IMR-90 (cell line): Measurements from ENCODE around the gene SNX30. TPM values are rescaled to one million over a fixed set of nuclear protein-coding genes. Genes with fewer than 3 reads are reported as not detected.

Source experiments
- ATAC-seq: fragments of 200-7000 bp; cut with Tn5 transposase; 2 replicates; pipeline ENCODE4 v1.9.1; 2020; ENCODE audit warnings: low read depth, mild to moderate bottlenecking, moderate library complexity
- BruUV-seq: library from RNA; stranded (reverse); fragments of 400-500 nt; replicated peaks from 2 replicates; lab custom pipeline; 2021; lab: Mats Ljungman, UMichigan
- CTCF ChIA-PET: fragments of 300-600 bp; formaldehyde crosslinking; extraction: SDS; loops from one replicate; lab custom pipeline; 2021; ENCODE audit warnings: antibody characterized with exemption; lab: Yijun Ruan, JAX
- POLR2A ChIA-PET: fragments of 300-600 bp; sonication (Branson Sonifier 250); formaldehyde crosslinking; loops from one replicate; lab custom pipeline; 2022; ENCODE audit warnings: antibody characterized with exemption; ENCODE audit not compliant: unreplicated experiment; lab: Charles Lee
- DNase-seq: peaks from one replicate; pipeline ENCODE4 v3.0.0; 2013
- H2AFZ ChIP-seq: replicated peaks from 2 replicates; pipeline ENCODE3; 2013; ENCODE audit warnings: low read length, mild to moderate bottlenecking; ENCODE audit not compliant: poor library complexity
- H2AK5ac ChIP-seq: 2 replicates; pipeline ENCODE4 v1.6.1; 2013; ENCODE audit warnings: low read depth, low read length, inconsistent platforms
- H2AK9ac ChIP-seq: replicated peaks from 2 replicates; pipeline ENCODE3; 2013; ENCODE audit warnings: mild to moderate bottlenecking, low read depth, low read length, moderate library complexity; ENCODE audit not compliant: poor library complexity
- H2BK120ac ChIP-seq: 2 replicates; pipeline ENCODE4 v1.6.1; 2013; ENCODE audit warnings: low read depth, low read length, inconsistent platforms
- H2BK15ac ChIP-seq: 3 replicates; pipeline ENCODE4 v1.6.1; 2013; ENCODE audit warnings: low read depth, low read length, inconsistent platforms
- H2BK20ac ChIP-seq: 2 replicates; pipeline ENCODE4 v1.6.1; 2013; ENCODE audit warnings: low read depth, mild to moderate bottlenecking, inconsistent platforms, low read length, moderate library complexity
- H2BK5ac ChIP-seq: 2 replicates; pipeline ENCODE4 v1.6.1; 2013; ENCODE audit warnings: mild to moderate bottlenecking, low read depth, low read length, inconsistent platforms; ENCODE audit not compliant: poor library complexity, severe bottlenecking
- H3K14ac ChIP-seq: replicated peaks from 2 replicates; pipeline ENCODE4 v1.6.1; 2013; ENCODE audit warnings: low read depth, low read length, inconsistent platforms
- H3K18ac ChIP-seq: 2 replicates; pipeline ENCODE4 v1.6.1; 2013; ENCODE audit warnings: low read depth, low read length, control low read depth
- H3K23ac ChIP-seq: 2 replicates; pipeline ENCODE4 v1.6.1; 2013; ENCODE audit warnings: low read depth, low read length, inconsistent platforms
- H3K27ac ChIP-seq: 2 replicates; pipeline ENCODE4 v1.5.1; 2013; ENCODE audit warnings: mild to moderate bottlenecking, control low read depth, low read length; ENCODE audit not compliant: insufficient read depth
- H3K27me3 ChIP-seq: 2 replicates; pipeline ENCODE4 v1.6.1; 2013; ENCODE audit warnings: low read length; ENCODE audit not compliant: control insufficient read depth, insufficient read depth
- H3K36me3 ChIP-seq: 2 replicates; pipeline ENCODE4 v1.6.1; 2013; ENCODE audit warnings: low read length, mixed read lengths; ENCODE audit not compliant: control insufficient read depth, insufficient read depth
- H3K4ac ChIP-seq: 2 replicates; pipeline ENCODE4 v1.6.1; 2013; ENCODE audit warnings: low read depth, low read length, inconsistent platforms
- H3K4me1 ChIP-seq: 2 replicates; pipeline ENCODE4 v1.6.1; 2013; ENCODE audit warnings: low read length, mixed read lengths; ENCODE audit not compliant: control insufficient read depth, insufficient read depth
- H3K4me2 ChIP-seq: 2 replicates; pipeline ENCODE4 v1.6.1; 2013; ENCODE audit warnings: low read depth, mild to moderate bottlenecking, control low read depth, low read length, moderate library complexity
- H3K4me3 ChIP-seq: 2 replicates; pipeline ENCODE4 v1.5.1; 2013; ENCODE audit warnings: low read depth, mild to moderate bottlenecking, control low read depth, low read length, moderate library complexity; ENCODE audit not compliant: insufficient read depth
- H3K56ac ChIP-seq: 2 replicates; pipeline ENCODE4 v1.6.1; 2013; ENCODE audit warnings: low read length, inconsistent platforms; ENCODE audit not compliant: insufficient read depth; ENCODE audit errors: extremely low read depth
- H3K79me1 ChIP-seq, 2 experiments: 2 replicates each; pipeline ENCODE4 v1.6.1; 2013; ENCODE audit warnings: low read length in 2 of 2, inconsistent platforms in 1 of 2, low read depth in 1 of 2
- H3K9ac ChIP-seq: 2 replicates; pipeline ENCODE4 v1.6.1; 2013; ENCODE audit warnings: low read depth, low read length, control low read depth
- H3K9me1 ChIP-seq: 2 replicates; pipeline ENCODE4 v1.6.1; 2013; ENCODE audit warnings: low read length, inconsistent platforms; ENCODE audit not compliant: insufficient read depth
- H3K9me3 ChIP-seq: 2 replicates; pipeline ENCODE4 v1.6.1; 2013; ENCODE audit warnings: low read length; ENCODE audit not compliant: control insufficient read depth, insufficient read depth
- H4K20me1 ChIP-seq: 2 replicates; pipeline ENCODE4 v1.6.1; 2013; ENCODE audit warnings: low read length, inconsistent platforms; ENCODE audit not compliant: insufficient read depth
- H4K5ac ChIP-seq: 2 replicates; pipeline ENCODE4 v1.6.1; 2013; ENCODE audit warnings: mild to moderate bottlenecking, low read depth, low read length, control low read depth
- H4K8ac ChIP-seq, 2 experiments: 2 replicates each; pipeline ENCODE4 v1.6.1; 2013; ENCODE audit warnings: low read depth in 2 of 2, low read length in 2 of 2, control low read depth in 1 of 2, inconsistent platforms in 1 of 2
- H4K91ac ChIP-seq: 2 replicates; pipeline ENCODE4 v1.6.1; 2013; ENCODE audit warnings: low read depth, low read length, inconsistent platforms; ENCODE audit not compliant: insufficient read depth
- WGBS, 2 experiments: methylation state at CpG; one replicate each; pipeline versions ENCODE4 v1.1.5 to v1.1.7; 2013; ENCODE audit warnings: missing lambda C conversion rate in 2 of 2; ENCODE audit not compliant: insufficient read length in 1 of 2; ENCODE audit errors: extremely low coverage in 2 of 2; 5-methylcytosine and 5-hydroxymethylcytosine counted together
- dilution Hi-C: fragments of 300-500 bp; cut with HindIII; formaldehyde crosslinking; loops from one replicate; pipeline ENCODE4 v1.14.3; 2018; ENCODE audit warnings: low sequenced_read_pairs; ENCODE audit not compliant: unreplicated experiment
- in situ Hi-C: fragments of 300-500 bp; cut with MboI; formaldehyde crosslinking; loops from 3 replicates; pipeline ENCODE4 v1.14.3; 2019; ENCODE audit warnings: low sequenced_read_pairs, inconsistent platforms, mixed read lengths
- intact Hi-C: fragments of 100-400 bp; cut with micrococcal nuclease; formaldehyde crosslinking; loops from 2 replicates; pipeline ENCODE4 v1.10.0; 2022
- polyA plus RNA-seq, 3 experiments: library from polyadenylated mRNA; depleted of rRNA; stranded (reverse); fragments of >200 nt; gene quantifications; 2 replicates each; pipeline ENCODE4 v1.2.3, GENCODE V29; 2012; ENCODE audit warnings: low replicate concordance in 1 of 3
- total RNA-seq: library from RNA; depleted of rRNA; stranded (reverse); fragments of >200 nt; gene quantifications from 2 replicates; pipeline ENCODE4 v1.2.3, GENCODE V29; 2012
- TF ChIP-seq, protein P1 (sequence below): fragments of 150-350 bp; IDR thresholded peaks from 2 replicates; pipeline ENCODE4 v1.6.1; 2016; ENCODE audit warnings: low read depth, mild to moderate bottlenecking, low read length, moderate library complexity, borderline replicate concordance

The SNX30 gene
- total and polyA plus RNA-seq, 2 of the 4 experiments (the other 2 are of a cell fraction) = 8.0 to 18.8 TPM

DNA sequence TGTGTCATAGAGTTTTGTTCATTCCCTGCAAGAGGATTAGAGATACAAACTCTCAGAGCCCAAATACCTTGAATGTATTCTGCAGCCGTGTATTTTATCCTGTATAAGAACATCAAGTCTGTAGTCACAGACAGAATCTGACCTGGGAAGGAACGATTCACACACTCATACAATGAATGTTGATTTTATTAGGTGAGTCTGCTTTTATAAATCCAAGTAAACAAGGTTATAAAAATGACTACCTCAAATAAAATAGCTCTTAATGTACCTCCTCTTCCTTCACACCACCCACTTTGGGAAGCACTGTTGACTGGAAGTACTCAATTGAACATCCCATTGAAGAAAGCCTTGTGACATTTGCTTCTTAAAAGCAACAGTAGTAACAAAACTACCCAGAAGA is 128.2 kb downstream of the SNX30 start:
- no CpG with 5 or more reads among the region's 2 CpGs for WGBS, 2 experiments

More for the DNA sequence above, 128.2 kb downstream of the SNX30 start:
- CTCF ChIA-PET = no interaction called here
- no peak overlapping the region for H3K4ac ChIP-seq
- no peak overlapping the region for H2AFZ ChIP-seq
- POLR2A ChIA-PET = no interaction called here
- H2BK5ac ChIP-seq = no peak overlapping the region
- H3K4me3 ChIP-seq = no peak overlapping the region
- TF ChIP-seq, protein P1, sequence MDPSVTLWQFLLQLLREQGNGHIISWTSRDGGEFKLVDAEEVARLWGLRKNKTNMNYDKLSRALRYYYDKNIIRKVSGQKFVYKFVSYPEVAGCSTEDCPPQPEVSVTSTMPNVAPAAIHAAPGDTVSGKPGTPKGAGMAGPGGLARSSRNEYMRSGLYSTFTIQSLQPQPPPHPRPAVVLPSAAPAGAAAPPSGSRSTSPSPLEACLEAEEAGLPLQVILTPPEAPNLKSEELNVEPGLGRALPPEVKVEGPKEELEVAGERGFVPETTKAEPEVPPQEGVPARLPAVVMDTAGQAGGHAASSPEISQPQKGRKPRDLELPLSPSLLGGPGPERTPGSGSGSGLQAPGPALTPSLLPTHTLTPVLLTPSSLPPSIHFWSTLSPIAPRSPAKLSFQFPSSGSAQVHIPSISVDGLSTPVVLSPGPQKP = no peak
- dilution Hi-C loops = no loop called here
- H3K9me3 ChIP-seq = no peaks in the 10 kb centered on the region
- H3K27me3 ChIP-seq = no peaks in the 10 kb centered on the region
- no peaks in the 10 kb centered on the region for H3K9me1 ChIP-seq
- no peaks in the 10 kb centered on the region for H3K79me1 ChIP-seq
- H3K14ac ChIP-seq = no peak overlapping the region
- H2BK15ac ChIP-seq = no peak overlapping the region
- H4K20me1 ChIP-seq = no peaks in the 10 kb centered on the region
- H4K5ac ChIP-seq = no peak overlapping the region
- intact Hi-C loops = no loop called here
- no peak overlapping the region for H3K4me2 ChIP-seq
- no peak overlapping the region for H2AK9ac ChIP-seq
- H2AK5ac ChIP-seq = no peak overlapping the region
- BruUV-seq = no TSS peak
- no peak overlapping the region for H3K18ac ChIP-seq
- H3K9ac ChIP-seq = no peak overlapping the region
- peaks cover 3% of the 10 kb centered on the region for H3K4me1 ChIP-seq
- no peak overlapping the region for H3K56ac ChIP-seq
- in situ Hi-C loops = no loop called here
- H4K8ac ChIP-seq = no peak overlapping the region
- no peak overlapping the region for H3K23ac ChIP-seq
- H4K91ac ChIP-seq = no peak overlapping the region
- DNase-seq (no peak), ATAC-seq (no peak)
- peaks cover 7% of the 10 kb centered on the region; the same call in 1 of the 2 replicates for H3K36me3 ChIP-seq
- H2BK20ac ChIP-seq = no peak overlapping the region
- no peak overlapping the region for H2BK120ac ChIP-seq
- no peak overlapping the region for H3K27ac ChIP-seq
